Superior temporal gyrus (tissue), 1 donor: Measurements from ENCODE around the gene TMEM63A.
"Not testable (repeated sequence)": the region's sequence is repeated elsewhere in the genome, so short reads cannot be mapped to it uniquely, and the experiment has no call there.

Experiments used
- DNase-seq: peaks from one replicate; pipeline ENCODE4 v3.0.0-alpha.2; 2016; ENCODE audit errors: extremely low spot score

TMEM63A gene

DNA sequence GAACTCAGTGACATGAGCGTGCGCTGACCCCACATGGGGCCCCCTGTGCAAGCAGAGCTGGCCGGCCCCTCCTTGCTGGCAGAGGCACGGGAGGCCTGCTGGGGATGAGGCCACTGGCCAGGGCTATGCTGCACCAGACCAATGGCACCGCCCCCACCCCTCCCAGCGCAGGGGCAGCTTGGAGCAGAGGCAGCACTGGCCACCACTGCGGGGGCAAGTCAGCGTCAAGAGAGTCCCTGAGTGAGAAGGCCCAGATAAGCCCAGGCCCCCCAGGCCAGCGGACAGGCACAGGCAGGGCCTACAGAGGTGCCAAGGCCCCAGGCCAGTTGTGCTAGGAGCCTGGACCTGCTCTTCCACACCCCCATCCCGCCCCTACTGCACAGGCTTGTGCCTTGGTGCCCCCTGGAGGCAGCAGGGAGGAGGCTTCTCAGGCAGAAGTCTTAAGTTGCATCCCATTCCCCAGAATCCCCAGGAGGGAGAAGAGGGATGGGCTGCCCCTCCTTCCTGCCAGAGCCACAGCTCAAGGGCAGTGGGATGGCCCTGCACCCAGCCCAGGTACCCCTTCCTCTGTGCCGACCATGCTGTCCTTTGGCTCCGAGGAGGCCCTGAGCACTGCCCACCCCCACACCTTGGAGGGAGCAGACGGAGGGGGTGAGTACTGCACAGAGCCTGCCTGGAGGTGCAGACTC lies 36.5 kb downstream of the TMEM63A start:
- no peak for DNase-seq

DNA sequence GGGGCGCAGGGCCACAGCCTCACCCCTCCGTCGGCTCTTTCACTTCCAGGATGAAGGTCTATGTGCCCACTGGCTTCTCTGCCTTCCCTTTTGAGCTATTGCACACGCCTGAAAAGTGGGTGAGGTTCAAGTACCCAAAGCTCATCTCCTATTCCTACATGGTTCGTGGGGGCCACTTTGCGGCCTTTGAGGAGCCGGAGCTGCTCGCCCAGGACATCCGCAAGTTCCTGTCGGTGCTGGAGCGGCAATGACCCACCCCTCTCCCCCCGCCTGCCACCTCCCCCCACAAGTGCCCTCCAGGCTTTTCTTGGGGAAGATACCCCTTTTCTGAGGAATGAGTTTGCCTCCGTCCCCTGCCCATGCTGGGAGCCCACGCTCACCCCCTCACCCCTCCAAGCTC lies 37.1 kb downstream of the TMEM63A start:
- no peak for DNase-seq

DNA sequence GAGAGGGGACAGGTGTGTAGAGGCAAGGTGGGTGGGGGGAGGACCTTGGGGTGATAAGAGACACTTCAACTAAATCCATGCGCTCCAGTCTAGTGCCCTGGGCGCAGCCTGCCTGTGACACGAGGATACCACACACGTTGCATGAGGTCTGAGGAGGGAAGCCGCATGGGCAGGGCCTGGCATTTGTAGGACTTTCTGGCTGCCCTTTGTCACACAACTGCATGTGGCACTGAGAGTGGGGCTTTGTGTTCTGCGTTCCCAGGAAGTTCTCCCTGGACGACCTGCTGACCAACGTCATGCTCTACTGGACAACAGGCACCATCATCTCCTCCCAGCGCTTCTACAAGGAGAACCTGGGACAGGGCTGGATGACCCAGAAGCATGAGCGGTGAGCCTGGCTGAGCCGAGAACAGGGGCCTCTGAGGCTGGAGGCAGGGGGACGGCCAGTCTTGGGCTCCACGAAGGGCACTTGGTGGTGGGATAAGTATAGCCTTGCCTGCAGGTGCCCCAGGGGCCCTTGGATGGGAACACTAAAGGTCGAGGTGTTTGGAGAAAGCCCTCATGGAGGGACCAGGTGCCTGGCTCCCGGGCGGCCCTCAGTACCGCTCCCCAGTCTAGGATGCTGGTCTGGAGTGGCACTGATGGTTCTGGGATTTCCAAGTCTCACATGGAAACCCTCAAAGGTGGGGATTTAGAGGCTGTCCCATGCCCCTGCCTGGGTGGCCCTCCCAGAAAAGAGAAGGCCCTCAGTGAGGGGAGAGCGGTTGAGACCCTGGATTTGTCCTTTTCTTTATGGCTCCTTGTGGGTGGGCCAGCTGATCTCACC lies 37.7 kb downstream of the TMEM63A start:
- DNase-seq = no peak

DNA sequence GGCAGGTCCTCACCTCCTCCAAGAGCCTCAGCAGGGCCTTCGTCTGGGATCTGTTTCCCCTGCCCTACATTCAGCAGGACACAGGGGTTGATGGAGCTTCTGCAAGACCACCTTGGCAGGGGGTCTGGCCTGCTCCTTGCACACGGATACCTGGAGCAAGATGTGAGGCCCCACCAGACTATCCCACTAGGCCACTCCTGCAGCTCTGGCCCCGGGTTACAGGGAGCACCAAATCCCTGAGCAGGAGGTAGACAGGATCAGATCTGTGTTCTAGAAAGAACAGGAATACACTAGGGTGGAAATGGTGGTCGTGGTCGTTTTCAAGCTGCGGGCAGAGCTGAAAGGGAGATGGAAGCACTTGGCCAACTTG lies 38.8 kb downstream of the TMEM63A start:
- no peak for DNase-seq

DNA sequence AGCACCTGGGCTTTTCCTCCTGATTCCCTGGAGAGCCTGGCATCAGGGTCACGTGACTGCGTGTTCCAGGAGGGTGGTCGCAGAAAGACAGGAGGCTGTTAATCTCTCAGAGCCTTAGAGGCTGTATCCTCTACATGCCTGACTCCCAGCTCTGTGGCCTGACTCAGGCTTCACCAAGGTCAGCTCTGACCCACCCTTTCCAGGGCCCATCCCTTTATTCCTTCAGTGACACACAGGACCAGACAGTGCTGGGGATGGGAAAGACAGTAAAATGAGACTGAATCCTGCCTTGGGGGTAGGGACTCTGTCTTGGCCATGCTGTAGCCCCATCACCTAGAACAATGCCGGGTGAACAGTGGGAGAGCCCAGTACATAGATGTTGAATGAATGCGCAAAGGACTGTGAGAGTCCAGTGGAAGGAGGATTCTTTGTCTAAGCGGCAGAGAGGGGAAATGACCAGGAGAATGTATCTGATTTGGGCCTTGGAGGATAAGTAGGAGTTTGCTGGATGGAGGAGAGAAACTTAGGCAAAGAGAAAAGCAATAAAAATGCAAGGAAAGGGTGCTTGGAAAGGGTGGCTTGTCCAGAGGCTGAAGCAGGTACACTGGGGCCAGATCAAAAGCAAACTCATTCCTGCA lies 39.3 kb downstream of the TMEM63A start:
- DNase-seq = no peak

DNA sequence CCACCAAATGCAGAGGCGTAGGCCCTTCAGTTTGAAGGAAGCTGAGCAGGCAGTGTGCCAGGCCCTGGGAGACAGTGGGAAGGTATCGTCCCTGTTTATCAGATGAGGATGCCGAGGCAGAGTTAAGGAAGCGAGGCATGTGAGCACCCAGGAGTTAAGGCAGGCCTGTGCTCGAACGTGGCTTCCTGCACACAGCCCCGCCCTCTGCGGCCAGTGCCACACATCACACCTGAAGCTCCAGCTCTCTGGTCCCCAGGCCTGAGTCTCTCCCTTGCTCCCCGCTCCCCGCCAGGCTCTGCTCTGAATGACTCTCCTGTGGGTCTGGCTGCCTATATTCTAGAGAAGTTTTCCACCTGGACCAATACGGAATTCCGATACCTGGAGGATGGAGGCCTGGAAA lies 40.1 kb downstream of the TMEM63A start:
- DNase-seq = no peak

DNA sequence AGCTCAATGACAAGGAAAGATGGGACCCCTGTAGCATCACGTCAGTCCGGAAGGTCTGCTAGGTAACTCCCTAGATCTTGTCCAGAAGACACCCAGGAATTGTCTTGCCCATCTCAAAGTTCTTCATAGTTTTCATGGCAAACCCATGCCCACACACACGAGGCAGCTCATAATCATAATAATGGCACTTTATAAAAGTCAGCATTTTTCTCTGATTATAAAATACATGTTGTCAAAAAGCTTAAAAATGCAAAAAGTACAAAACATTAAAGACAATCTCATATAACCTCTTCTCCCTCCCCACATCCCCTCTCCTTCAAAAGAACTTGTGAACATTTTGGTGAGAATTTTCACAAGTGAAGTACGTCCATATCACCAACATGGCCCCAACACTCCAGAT lies 41.5 kb downstream of the TMEM63A start:
- DNase-seq = no peak

DNA sequence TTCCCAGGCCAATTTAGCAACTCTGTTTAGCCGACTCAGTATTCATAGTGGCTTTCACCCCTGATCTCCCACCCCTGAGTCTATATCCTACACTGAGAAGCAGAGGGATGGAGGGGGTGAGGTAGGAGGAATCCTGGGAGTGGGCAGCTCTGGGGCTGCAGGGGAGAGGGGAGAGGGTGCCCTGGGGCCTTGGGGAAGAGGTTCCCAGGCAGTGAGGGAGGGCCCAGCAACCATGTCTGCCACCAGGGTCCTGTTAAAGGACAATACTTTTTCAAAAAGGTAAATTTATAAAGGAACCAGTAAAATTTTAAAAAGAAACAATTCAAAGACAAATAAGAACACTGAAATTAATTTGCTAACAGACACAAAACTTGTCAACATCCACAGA lies 42.0 kb downstream of the TMEM63A start:
- DNase-seq = no peak

DNA sequence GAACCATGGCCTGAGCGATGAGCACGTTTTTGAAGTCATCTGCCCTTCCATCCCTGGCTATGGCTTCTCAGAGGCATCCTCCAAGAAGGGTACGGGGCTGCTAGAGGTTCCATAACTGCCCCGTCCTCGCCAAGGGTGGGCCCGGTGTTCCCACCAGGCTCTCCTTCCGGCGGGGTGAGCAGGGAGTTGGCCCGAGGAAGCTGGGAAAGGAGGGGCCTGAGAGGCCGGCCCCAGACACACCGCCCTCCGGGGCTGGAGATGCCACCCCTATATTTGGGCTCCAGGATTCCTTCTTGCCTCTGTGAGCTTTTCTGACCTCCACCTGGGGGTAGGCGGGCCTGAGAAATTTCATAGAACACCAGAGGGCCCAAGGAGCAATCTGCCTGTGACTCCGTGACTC lies 43.4 kb downstream of the TMEM63A start:
- no peak for DNase-seq

DNA sequence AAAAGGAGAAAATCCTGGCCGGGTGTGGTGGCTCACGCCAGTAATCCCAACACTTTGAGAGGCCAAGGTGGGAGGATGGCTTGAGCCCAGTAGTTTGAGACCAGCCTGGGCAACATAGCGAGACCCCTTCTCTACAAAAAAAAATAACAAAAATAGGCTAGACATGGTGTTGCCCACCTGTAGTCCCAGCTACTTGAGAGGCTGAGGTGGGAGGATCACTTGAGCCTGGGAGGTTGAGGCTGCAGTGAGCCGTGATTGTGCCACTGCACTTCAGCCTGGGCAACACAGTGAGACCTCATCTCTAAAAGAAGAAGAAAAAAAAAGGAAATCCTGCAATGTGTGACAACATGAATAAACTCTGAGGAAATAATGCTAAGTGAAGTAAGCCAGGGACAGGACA lies 45.9 kb downstream of the TMEM63A start:
- DNase-seq = not testable (repeated sequence)

DNA sequence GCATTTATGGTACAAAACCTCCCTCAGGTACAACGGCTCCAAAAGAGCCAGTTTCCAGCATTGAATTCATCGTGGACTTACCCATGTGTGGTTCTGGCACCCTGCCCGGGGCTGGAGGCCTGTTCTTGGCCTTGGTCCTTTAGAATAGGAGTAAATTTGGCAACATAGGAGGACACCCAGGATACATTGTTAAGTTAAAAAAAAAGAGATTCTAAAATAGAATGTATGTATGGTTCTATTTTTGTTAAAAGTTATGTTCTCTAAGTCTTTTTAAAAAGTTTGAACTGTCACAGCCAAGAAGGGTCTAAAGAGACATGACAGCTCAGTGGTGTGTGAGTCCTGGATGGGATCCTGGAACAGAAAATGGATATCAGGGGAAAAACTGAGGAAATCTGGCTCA lies 46.3 kb downstream of the TMEM63A start:
- no peak for DNase-seq

DNA sequence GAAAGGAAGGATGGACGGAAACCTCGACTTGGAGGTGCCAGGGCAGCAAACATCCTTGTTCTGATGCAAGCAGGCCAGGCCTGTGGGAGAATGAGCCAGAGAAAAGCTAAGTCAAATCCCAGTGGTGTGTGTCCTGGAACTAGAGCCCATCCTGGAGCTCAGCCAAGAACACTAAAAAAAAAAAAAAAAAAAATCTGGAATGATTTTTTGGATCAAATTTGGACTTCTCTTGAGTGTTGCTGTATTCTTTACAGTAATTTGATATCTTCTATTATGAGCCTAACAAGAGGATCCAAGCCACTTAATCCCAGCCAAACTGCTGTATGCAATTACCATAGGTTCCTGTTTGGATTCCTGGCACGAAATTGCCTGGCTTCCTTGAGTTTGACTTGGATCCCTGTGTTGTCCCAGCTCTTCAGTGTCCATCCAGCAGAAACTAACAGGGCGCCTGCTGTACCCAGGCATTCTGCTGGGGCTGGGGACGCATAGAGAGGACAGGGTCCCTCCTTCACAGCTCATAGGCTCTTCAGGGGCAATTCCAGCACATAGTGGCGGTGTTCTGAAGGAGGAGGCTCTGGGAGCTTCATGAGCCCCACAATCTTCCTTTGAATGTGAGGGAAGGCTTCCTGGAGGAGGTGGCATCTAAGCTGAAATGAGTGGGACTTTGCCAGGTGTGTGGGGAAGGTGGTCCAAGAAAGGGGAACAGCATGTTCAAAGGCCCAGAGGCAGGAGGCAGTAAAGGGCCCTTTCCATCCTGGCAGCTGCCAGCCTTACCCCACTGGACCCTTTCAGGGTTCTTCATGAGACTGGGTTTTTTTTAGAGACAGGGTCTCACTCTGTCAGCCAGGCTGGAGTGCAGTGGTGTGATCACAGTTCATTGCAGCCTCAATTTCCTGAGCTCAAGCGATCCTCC lies 47.5 kb downstream of the TMEM63A start:
- no peak for DNase-seq

DNA sequence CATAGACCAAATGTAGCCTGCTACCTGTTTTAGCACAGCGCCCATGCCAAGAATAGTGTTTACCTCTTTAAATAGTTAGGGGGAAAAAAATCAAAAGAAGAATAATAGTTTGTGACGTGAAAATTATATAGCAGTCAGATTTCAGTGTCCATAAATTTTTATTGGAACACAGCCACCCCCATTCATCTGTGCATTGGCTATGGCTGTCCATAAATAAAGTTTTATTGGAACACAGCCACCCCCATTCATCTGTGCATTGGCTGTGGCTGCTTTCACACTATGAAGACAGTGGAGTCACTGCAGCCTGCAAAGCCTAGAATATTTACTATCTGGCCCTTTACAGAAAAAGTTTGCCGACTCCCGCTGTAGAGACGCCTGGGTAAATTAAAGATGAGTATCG lies 51.3 kb downstream of the TMEM63A start:
- DNase-seq = no peak

DNA sequence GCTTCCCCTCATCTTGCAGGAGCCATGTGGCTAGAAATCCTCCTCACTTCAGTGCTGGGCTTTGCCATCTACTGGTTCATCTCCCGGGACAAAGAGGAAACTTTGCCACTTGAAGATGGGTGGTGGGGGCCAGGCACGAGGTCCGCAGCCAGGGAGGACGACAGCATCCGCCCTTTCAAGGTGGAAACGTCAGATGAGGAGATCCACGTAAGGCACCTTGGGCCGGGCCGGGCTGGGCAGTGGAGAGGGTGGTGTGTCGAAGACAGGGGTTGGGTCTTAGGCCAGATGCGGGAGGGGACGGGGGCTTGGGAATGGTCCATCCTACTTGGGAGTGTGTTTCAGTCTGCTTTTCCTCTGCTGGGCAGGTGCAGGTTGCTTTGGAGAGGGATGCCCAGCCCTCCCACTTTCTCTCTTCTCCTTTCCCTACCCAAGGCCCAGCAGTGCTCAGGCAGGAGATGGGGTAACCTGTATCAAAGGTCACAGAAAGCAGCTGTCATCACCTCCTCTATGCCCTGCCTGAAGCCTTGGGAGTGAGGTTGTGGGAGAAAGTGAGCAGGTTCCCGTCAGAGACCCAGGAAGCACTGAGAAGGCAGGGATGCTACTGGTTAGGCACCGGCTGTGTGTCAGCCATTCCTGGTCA lies 53.4 kb downstream of the TMEM63A start:
- no peak for DNase-seq

DNA sequence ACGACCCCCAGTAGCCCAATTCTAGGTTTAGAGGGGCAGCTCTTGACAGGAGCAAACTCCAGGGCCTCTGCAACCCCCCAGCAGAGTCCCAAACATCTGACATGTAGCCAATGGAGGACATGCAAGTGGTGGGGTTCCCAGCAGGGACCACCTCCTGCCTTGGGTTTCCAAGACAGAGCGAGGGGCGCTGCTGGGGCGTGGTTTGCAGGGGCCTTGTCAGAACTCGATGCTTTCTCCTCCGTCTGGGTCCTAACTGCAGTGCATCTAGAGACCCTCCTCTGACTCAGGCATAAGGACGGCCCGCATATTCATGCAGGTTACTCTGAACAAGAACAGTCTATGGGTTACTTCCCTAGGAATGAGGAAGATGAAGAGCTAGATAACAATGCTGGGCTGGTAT lies 55.1 kb downstream of the TMEM63A start:
- no peak for DNase-seq

DNA sequence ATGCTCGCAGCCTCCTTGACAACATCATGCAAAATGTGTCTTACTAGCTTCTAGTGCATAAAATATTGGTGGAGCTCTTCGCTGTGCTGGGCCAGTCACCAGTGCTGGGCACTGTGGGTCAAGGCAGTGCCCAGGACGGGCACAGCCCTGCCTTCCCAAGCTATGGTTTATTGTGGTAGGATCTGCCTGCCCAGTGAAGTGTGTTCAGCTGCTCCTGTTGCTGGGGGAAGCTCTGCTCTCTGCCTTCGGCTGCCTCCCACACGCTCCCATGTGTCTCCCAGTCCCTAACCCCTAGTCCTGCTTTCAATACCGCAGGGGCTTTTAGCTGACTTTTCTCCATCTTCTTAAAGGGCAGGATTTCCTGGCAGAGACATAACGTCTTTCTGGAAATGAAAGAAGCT lies 56.6 kb downstream of the TMEM63A start:
- DNase-seq = no peak

DNA sequence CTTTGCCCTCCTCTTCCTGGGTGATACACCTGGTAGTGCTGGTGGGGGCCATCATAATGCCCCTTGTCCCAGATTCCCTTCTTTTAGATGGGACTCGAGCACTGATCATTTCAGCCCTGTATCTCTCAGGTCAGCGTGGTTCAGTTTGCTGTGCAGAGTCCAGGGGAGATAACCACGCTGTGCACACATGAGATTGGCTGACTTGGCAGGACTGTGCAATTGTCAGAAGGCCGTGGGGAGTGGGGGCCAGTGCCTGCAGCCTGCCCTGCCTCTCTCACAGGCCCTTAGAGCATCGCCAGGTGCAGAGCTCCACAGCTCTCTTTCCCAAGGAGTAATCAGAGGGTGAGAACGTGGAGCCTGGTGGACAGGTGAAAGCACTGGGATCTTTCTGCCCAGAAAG lies 57.1 kb downstream of the TMEM63A start:
- DNase-seq = no peak

DNA sequence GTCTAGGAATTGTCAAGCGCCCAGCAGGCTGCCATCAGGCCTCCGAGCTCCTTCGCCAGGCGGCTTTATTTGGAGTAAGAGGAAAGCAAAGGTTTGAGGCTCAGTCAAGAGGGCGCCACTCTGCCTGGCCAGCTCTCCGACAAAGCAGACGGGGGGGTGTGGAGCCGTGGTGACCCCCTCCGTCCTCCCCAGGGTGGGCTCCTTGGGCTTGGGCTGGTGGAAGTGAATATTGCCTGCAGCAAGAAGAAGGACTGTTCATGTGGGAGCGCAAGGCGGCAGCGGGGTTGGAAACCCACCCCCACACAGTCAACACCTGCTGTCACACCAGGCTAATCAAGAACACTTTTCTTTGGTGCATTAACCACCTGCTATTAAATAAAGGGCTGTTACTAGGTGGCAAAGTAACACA lies 57.6 kb downstream of the TMEM63A start:
- no peak for DNase-seq

DNA sequence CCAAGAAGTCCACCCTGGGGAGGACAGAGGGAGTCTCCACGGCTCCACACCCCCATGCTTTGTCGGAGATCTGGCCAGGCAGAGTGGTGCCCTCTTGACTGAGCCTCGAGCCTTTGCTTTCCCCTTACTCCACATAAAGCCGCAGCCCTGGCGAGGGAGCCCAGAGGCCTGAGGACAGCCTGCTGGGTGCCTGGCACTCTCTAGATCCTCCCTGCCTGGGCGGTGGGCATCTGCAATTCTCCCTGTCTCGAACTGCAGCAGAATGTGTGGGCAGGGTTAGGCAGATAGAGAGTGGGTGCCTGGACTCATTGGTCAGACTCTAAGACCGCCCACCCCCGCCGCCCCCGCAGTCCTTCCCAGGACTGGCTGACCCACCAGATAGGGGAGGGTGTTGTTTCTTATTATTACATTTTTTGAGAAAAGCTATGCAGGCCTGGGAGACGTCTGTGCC lies 58.3 kb downstream of the TMEM63A start:
- no peak for DNase-seq

DNA sequence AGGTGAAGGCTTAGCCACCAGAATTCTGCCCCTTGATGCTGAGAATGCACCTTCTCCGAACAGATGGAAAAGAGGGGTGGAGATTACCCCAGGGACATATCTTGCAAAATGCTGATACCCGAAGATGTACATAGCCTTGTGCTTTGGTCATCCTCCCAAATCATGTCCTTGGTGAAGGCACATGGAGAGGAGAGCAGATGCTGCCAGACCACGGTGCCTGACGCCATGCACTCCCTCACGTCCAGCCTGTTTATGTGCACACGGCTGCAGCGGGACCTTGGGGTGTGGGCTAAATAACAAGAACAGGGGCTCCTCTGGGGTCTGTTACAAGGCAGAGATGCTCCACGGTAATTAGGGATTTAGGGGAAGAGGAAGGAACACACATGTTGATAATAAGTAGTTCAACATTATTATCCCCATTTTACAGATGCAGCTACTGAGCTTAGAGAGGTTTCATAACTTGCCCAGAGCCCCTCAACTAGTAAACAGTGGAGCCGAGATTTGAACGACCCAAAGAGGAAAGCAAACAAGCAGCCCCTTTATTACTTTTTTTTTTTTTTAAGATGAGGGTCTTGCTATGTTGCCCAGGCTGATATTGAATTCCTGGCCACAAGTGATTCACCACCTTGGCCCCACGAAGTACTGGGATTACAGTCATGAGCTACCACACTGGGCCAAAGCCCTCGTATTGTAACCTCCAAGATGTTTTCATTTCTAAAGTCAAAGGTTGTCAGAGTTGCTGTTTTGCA lies 59.4 kb downstream of the TMEM63A start:
- DNase-seq = no peak
